ENCODE results near the gene RPL38. TPM values are rescaled to one million over a fixed set of nuclear protein-coding genes. Genes with fewer than 3 reads are reported as not detected.

Gene RPL38
- total RNA-seq, 1 donor from 2014 or later = 600 TPM

DNA sequence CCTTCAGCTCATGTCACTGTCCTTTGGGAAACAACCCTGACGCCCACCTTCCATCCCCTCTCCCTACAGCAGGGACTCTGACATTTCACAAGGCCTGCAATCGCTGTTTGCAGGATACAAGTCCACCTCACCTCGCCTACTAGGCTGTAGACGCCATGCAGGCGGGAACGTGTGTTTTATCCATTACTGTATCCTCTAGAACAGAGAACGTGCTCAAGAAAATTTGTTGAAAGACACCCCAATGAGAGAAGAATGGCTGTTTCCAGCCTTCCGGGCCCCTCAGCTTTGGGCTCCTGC, 8.4 kb downstream of the RPL38 start:
- H3K9me3 Mint-ChIP-seq (ENCODE audit: unreplicated experiment) = peaks cover 18% of the 10 kb centered on the region
- H3K27ac Mint-ChIP-seq (ENCODE audit: unreplicated experiment) = peak overlapping the region; percentile 89
- no peak for DNase-seq
- H3K4me1 Mint-ChIP-seq (ENCODE audit: low read depth, unreplicated experiment) = peaks cover 50% of the 10 kb centered on the region
- H3K36me3 Mint-ChIP-seq (ENCODE audit: unreplicated experiment) = no peaks in the 10 kb centered on the region
- TF ChIP-seq, protein P1, sequence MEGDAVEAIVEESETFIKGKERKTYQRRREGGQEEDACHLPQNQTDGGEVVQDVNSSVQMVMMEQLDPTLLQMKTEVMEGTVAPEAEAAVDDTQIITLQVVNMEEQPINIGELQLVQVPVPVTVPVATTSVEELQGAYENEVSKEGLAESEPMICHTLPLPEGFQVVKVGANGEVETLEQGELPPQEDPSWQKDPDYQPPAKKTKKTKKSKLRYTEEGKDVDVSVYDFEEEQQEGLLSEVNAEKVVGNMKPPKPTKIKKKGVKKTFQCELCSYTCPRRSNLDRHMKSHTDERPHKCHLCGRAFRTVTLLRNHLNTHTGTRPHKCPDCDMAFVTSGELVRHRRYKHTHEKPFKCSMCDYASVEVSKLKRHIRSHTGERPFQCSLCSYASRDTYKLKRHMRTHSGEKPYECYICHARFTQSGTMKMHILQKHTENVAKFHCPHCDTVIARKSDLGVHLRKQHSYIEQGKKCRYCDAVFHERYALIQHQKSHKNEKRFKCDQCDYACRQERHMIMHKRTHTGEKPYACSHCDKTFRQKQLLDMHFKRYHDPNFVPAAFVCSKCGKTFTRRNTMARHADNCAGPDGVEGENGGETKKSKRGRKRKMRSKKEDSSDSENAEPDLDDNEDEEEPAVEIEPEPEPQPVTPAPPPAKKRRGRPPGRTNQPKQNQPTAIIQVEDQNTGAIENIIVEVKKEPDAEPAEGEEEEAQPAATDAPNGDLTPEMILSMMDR (IDR thresholded peaks at IDR 0.05; ENCODE audit: partially characterized antibody, unreplicated experiment) = no peak
- H3K4me3 Mint-ChIP-seq (ENCODE audit: unreplicated experiment) = peak overlapping the region; percentile 97
- peaks cover 13% of the 10 kb centered on the region for H3K27me3 Mint-ChIP-seq (ENCODE audit: unreplicated experiment)

DNA sequence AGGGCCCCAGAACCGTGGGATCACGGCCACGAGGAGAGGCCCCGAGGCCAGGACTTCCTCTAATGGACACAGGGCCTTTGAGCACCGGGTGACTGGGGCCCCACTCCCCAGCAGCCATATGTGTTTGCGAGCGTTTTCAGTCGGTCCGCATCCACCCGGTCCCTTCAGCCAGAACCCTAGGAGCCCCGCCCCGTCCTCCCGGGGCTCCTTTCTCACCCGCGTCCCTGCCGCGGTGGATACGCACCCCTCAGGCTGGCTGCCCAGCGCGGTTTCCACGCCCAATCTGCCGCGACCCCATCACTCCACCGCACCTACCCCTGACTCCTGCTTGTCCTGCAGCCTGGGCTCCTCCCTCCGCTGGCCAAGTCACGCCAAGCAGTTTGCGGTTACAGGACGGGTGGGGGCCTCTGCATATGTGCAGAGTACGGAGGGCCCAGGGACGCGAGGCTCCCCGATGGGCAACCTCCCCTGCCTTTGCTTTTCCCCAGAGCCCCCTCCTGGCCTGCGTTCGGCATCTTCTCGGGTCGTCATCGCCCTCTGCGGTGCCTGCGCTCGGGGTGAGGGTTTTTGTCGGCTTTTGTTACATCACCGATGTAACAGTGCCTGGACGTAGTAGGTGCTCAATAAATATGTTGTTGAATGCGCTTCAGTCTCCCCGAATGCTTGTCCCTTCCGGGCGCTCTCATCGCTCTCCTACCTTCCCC, 8.9 kb downstream of the RPL38 start:
- no peak for DNase-seq
- Mint-ChIP-seq H3K4me1 (ENCODE audit: low read depth, unreplicated experiment) (peaks cover 55% of the 10 kb centered on the region), H3K36me3 (ENCODE audit: unreplicated experiment) (no peaks in the 10 kb centered on the region), H3K27ac (ENCODE audit: unreplicated experiment) (peak overlapping the region; percentile 90), H3K27me3 (ENCODE audit: unreplicated experiment) (peaks cover 13% of the 10 kb centered on the region), H3K9me3 (ENCODE audit: unreplicated experiment) (peaks cover 21% of the 10 kb centered on the region), H3K4me3 (ENCODE audit: unreplicated experiment) (peak overlapping the region; percentile 97)
- TF ChIP-seq, protein P1 (IDR thresholded peaks at IDR 0.05; ENCODE audit: partially characterized antibody, unreplicated experiment) = no peak

DNA sequence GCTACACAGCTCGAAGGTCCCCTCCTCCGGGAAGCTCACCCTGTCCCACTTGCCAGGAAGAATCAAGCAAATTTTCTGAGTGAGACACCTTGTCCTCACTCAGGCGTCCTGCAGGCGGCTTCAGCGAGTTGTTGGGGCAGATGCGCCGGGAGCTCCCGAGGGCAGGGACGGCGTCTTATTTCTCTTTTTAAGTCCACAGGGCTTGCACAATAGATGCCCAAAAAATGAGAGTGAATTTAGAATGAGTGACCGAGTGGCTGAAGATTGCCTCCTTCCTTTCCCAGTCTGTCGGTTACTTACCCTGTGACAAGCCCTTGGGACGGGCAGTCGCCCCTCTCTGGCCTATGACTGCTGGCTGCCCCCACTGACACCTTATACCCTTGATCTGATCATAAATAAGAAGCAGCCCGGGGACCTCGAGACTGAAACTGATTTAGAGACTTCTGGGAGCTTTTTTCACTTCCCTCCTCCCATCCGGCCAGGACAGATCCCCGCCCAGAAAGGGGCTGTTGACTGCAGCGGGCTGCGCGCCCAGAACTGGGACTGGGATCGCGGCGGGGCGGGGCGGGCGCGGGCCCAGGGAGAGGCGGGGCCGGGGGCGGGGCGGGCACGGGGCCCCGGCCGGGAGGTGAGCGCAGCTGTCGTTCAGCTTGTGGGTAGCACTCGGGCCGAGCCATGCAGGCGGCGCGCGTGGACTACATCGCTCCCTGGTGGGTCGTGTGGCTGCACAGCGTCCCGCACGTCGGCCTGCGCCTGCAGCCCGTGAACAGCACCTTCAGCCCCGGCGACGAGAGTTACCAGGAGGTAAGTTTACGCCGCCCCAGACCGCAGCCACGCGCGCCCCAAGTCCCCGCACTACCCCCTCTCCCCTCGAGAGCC, 9.7 kb downstream of the RPL38 start, which contains the start of gene TTYH2:
Gene TTYH2 (plus strand): TSS at position 659 of the 879 bp plus-strand sequence. CDS start 17 bp downstream, at position 676.
- Mint-ChIP-seq H3K27ac (ENCODE audit: unreplicated experiment) (peak within 1 kb of the TSS; percentile 90), H3K36me3 (ENCODE audit: unreplicated experiment) (no peaks in the 10 kb centered on the region), H3K27me3 (ENCODE audit: unreplicated experiment) (peaks cover 13% of the 10 kb centered on the region), H3K9me3 (ENCODE audit: unreplicated experiment) (peaks cover 21% of the 10 kb centered on the region), H3K4me1 (ENCODE audit: low read depth, unreplicated experiment) (peaks cover 54% of the 10 kb centered on the region), H3K4me3 (ENCODE audit: unreplicated experiment) (peak within 1 kb of the TSS; percentile 97)
- TF ChIP-seq, protein P1 (IDR thresholded peaks at IDR 0.05; ENCODE audit: partially characterized antibody, unreplicated experiment) = no peak
- peak; percentile 86 for DNase-seq

DNA sequence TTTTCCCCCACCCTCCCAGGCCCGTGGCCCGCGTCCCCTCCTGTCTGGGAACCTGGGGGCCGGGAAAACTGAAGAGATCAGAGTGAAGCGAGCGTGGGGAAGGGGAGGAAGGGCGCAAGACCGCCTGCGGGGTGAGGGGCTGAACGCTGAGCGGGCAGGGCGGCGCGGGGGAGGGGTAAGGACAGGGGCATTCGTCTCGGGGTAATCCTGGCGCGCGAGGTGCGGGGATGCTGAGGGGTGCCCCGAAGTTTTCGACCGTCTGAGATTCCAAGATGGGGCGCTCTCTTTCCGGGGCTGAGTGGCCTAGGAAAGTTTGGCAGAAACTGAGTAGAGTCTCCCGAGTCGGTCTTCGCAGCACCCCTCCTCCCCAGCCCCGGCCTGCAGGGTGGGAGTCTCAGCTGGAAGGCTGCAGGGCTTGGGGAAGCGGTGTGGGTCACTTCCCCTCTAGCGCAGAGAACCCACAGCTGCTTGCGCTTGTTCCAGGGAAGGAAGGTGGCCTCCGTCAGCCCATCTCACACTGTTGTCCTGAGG, 10.4 kb downstream of the RPL38 start:
- Mint-ChIP-seq H3K27me3 (ENCODE audit: unreplicated experiment) (peaks cover 13% of the 10 kb centered on the region), H3K4me3 (ENCODE audit: unreplicated experiment) (peak overlapping the region; percentile 91), H3K36me3 (ENCODE audit: unreplicated experiment) (no peaks in the 10 kb centered on the region), H3K27ac (ENCODE audit: unreplicated experiment) (peak overlapping the region; percentile 81), H3K4me1 (ENCODE audit: low read depth, unreplicated experiment) (peaks cover 55% of the 10 kb centered on the region), H3K9me3 (ENCODE audit: unreplicated experiment) (peaks cover 21% of the 10 kb centered on the region)
- no peak for DNase-seq
- TF ChIP-seq, protein P1 (IDR thresholded peaks at IDR 0.05; ENCODE audit: partially characterized antibody, unreplicated experiment) = no peak
